Measurements from ENCODE around the gene MRPL18.
A peak's percentile ranks its signal among the peaks of the same experiment; 100 is the strongest.
"Not testable (repeated sequence)": the region's sequence is repeated elsewhere in the genome, so short reads cannot be mapped to it uniquely, and the experiment has no call there.

Gene MRPL18

GRCh38 chr6:159777240-159777904, 12.9 kb upstream of the MRPL18 start:
- DNase-seq, result no peak

- DNase-seq, result no peak
Observed at GRCh38 chr6:159778131-159778530, 12.1 kb upstream of the MRPL18 start.

- no peak for DNase-seq
Observed at GRCh38 chr6:159778542-159779103, 11.6 kb upstream of the MRPL18 start.

GRCh38 chr6:159788276-159788675, 2.0 kb upstream of the MRPL18 start:
- DNase-seq, result no peak

GRCh38 chr6:159788753-159789376, 1.4 kb upstream of the MRPL18 start:
- peak; percentile 51 for DNase-seq

GRCh38 chr6:159789377-159790148, 704 bp upstream of the MRPL18 start, which contains the start of gene TCP1:
TCP1 (minus strand) TSS chr6:159789602; CDS start chr6:159789468, 134 bp downstream.
- DNase-seq, result peak; percentile 100

DNA sequence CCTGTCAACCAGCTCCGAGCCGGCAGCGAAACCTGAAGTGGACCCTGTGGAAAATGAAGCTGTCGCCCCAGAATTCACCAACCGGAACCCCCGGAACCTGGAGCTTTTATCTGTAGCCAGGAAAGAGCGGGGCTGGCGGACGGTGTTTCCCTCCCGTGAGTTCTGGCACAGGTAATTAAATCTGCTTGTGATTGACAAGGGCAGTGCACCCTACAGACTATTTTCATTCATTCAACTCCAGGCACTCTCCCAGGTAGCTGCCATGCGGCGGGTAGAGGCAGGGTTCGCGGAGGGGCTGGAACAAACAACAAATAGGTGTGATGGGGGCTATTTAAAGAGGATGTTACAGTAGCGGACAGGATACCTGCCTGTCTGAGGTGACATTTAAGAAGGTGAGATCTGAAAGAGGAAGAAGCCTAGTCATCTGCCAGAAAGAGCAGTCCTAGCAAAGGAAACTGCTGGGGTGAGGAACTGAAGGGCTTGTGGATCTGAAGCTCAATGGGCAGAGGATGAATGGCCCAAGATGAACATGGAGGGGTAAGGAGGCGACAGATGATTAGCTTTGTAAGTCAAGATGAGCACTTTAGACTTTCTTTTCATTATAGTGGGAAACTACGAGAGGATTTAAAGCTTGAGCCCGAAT, 810 bp downstream of the MRPL18 start:
- peak; percentile 43 for DNase-seq

DNA sequence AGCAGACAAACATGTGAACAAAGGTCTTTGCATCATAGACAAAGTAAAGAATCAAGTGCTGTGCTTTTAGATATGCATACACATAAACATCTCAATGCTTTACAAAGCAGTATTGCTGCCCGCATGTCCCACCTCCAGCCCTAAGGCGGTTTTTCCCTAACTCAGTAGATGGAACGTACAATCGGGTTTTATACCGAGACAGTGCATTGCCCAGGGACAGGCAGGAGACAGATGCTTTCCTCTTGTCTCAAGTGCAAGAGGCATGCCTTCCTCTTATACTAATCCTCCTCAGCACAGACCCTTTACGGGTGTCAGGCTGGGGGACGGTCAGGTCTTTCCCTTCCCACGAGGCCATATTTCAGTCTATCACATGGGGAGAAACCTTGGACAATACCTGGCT, 4.7 kb downstream of the MRPL18 start:
- DNase-seq, result not testable (repeated sequence)

- no peak for DNase-seq
Observed at GRCh38 chr6:159797554-159797953, 7.3 kb downstream of the MRPL18 start.

GRCh38 chr6:159800141-159800865, 10.0 kb downstream of the MRPL18 start, which contains the start of gene PNLDC1:
PNLDC1 (plus strand) TSS chr6:159800276; CDS start chr6:159800308, 32 bp downstream.
- no peak for DNase-seq

GRCh38 chr6:159801935-159802334, 11.7 kb downstream of the MRPL18 start:
- DNase-seq, result peak; percentile 30

DNA sequence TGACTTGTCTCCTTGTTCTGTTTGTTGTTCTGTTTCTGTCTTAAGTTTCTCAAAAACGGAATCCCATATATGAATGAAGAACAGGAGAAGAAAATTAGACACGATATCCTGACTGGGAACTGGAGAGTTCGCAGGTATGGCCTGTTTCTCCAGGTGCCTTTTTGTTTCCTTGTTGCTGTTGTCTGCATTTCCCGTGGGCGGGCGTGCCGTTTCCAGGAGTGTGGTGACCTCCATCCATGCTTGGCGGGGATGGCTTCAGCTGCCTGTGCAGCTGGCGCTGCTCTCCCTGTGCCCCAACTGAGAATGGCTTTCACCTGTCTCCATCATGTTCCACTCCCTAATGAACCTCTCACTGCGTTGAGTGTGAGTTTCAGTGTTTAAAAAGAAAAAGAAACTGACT, 14.2 kb downstream of the MRPL18 start:
- DNase-seq, result no peak

DNA sequence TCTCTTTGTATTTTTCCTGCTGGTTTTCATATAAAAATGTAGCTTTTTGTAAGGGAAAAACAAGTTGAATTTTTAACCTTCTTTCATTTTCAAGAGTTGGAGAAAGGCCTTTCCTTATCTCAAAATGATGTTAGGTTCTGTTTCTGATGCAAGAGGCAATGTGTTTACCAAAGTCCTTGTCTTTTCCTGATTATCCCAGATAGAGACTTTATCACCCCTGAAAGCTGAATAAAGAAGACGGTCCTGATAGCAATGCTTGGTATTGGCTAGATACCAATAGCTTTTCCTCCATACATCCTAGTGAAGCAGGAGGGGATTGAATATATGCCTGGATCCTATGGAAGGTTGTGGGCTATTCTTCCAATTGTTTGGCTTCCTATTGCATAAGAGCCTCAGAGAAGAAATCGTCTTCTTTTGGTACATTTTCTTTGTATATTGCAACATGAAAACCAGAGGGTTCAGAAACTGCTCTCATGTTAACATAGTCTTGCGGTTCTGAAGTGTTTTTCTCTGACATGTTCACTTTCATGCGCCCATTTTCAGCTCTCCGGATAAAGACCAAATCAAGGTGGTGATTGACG, 15.3 kb downstream of the MRPL18 start:
- DNase-seq, result no peak

- no peak for DNase-seq
Observed at GRCh38 chr6:159806021-159806458, 15.8 kb downstream of the MRPL18 start.

DNA sequence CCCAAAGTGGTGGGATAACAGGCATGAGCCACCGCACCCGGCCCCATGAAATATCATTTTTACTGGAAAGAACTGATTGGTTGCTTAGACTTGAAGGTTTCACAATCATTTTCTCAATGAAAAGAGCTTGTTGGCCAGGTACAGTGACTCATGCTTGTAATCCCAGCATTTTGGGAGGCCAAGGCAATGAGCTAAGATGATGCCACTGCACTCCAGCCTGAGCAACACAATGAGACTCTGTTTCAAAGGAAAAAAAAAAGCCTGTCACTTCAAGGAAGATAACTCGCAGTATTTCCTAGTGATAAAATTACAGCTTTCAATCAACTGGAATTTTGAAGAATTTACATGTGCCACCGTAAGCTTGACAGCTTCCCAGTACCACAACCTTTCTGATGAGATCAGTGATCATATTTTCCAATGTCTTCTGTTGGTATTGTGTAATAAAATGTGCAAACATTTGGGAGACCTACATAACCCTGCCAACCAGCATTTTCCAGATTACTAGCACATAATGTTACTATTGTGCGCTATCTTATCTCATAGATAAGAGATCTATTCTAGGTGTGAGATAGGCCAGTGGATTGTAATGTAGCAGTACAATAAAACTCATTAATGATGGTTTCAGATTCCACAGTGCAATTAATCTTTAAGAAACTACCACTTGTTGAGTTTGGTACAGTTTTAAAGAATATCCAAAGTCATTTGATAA, 17.0 kb downstream of the MRPL18 start:
- DNase-seq, result no peak

- DNase-seq, result no peak
Observed at GRCh38 chr6:159808647-159809046, 18.4 kb downstream of the MRPL18 start.

DNA sequence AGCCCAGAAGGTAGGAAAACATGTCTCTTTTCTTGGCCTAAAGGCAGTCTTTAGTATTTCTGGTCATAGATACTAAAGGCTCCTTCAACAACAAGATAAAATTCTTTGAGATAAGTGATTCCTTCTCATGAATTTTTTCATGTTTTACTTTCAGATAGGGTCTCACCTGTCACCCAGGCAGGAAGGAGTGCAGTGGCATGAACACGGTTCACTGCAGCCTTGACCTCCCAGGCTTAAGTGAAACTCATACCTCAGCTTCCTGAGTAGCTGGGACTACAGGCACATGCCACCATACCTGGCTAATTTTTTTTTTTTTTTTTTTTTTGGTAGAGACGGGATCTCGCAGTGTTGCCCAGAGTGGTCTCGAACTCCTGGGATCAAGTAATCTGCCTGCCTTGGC, 18.9 kb downstream of the MRPL18 start:
- no peak for DNase-seq

DNA sequence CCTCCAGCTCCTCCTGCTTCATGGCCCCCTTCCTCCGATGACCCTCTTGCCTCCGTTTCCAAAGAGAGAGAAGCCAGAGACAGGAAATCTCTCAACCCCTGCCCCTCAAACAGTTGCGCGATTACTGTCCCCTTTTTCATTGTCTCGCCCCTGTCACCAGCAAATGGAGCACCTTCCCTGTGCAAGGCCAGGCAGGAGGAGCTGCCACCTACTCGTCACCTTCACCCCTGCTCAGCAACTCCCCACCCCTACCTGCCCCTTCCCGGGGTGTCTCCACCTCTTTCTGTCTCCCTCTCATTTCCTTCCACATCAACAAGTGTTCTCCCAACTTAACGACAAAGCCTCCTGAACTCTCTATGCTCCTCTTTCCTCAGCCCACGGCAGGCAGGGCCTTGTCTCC, 23.5 kb downstream of the MRPL18 start:
- DNase-seq, result no peak

DNA sequence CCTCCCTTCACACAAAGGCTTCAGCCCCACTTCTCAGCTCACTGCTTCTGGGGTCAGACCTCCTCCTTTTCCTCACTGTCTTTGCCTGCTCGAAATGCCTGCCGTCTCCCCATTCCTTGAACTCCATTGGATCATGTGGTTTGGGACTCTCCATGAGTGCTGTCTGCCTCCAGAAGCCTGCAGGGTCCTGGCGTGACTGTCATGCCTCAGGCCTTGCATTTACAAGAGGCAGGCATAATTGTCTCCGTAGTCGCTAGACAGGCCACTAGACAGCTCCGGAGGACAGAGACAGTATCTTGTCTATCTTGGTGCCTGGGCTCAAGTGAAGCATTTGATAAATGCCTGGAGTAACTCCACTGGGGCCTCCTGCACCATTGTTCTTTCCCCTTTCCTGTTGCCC, 25.1 kb downstream of the MRPL18 start:
- DNase-seq, result no peak

DNA sequence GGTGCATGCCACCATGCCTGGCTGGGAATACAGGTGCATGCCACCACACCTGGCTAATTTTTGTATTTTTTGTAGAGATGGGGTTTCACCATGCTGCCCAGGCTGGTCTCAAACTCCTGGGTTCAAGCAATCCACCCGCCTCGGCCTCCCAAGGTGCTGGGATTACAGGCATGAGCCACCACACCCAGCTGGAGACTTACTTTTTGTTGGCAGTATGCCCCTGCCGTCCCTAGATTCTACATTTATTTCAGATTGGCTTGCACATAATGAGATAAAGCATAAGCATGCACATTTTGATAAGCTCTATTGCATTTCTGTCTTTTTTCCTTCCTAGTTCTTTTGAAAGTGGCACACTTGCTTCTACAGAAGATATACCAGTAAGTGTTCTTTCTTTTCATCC, 26.5 kb downstream of the MRPL18 start:
- DNase-seq, result not testable (repeated sequence)
